ENCODE data around the gene GSTA5. TPM values are rescaled to one million over a fixed set of nuclear protein-coding genes. Genes with fewer than 3 reads are reported as not detected.

The GSTA5 gene
- not detected in 2 replicates for total RNA-seq

GRCh38 chr6:52840763-52841585 is at the start of gene GSTA5:
Gene GSTA5, minus strand, starts transcription at chr6:52840813.

GRCh38 chr6:52803668-52804255 is 36.9 kb downstream of the GSTA5 start, which contains the start of gene GSTA1:
Gene GSTA1, minus strand, starts transcription at chr6:52803816. Its CDS starts 4,549 bp downstream, at chr6:52799267.

Other genes starting within 250 kb of the GSTA5 start
- 36.4 and 49.8 TPM in 2 replicates for gene TMEM14A, start 169.7 kb downstream of the GSTA5 start, total RNA-seq
- not detected in 2 replicates for gene GSTA2, start 77.3 kb downstream of the GSTA5 start, total RNA-seq
- gene GSTA1, start 37.0 kb downstream of the GSTA5 start, total RNA-seq, result not detected in 2 replicates
- not detected in 2 replicates for gene GSTA3, start 68.9 kb upstream of the GSTA5 start, total RNA-seq
- 38.9 and 44.2 TPM in 2 replicates for gene GSTA4, start 154.5 kb upstream of the GSTA5 start, total RNA-seq
- 11.3 and 12.8 TPM in 2 replicates for gene CILK1, start 221.0 kb upstream of the GSTA5 start, total RNA-seq
- 26.5 and 34.0 TPM in 2 replicates for gene FBXO9, start 224.6 kb upstream of the GSTA5 start, total RNA-seq